Transverse colon (tissue), 4 donors: ENCODE data around the gene ATP1B1.

Experiments
- EP300 ChIP-seq: sonication (generic); formaldehyde crosslinking; IDR thresholded peaks from one replicate; pipeline ENCODE4 v1.6.1; 2017; ENCODE audit warnings: antibody characterized with exemption, low read depth
- POLR2A ChIP-seq: fragments of 450-650 bp; IDR thresholded peaks from one replicate; pipeline ENCODE4 v1.6.1; 2016; ENCODE audit warnings: antibody characterized with exemption, mild to moderate bottlenecking, moderate library complexity
- POLR2AphosphoS5 ChIP-seq, 3 donors: sonication (generic); formaldehyde crosslinking; IDR thresholded peaks; one replicate each; pipeline ENCODE4 v1.6.1; 2016; ENCODE audit warnings: antibody characterized with exemption in 3 of 3
- TF ChIP-seq, protein P1 (sequence below), 5 experiments: fragments of 200-600 bp in 3 of 5; fragments of 450-650 bp in 2 of 5; sonication (generic) in 3 of 5; IDR thresholded peaks; 1 replicate in 2 of 5; 2 replicates in 3 of 5; pipeline ENCODE4 v1.5.1; 2016 to 2017; ENCODE audit warnings: antibody characterized with exemption in 5 of 5, inconsistent platforms in 3 of 5, mild to moderate bottlenecking in 2 of 5, moderate library complexity in 1 of 5

DNA sequence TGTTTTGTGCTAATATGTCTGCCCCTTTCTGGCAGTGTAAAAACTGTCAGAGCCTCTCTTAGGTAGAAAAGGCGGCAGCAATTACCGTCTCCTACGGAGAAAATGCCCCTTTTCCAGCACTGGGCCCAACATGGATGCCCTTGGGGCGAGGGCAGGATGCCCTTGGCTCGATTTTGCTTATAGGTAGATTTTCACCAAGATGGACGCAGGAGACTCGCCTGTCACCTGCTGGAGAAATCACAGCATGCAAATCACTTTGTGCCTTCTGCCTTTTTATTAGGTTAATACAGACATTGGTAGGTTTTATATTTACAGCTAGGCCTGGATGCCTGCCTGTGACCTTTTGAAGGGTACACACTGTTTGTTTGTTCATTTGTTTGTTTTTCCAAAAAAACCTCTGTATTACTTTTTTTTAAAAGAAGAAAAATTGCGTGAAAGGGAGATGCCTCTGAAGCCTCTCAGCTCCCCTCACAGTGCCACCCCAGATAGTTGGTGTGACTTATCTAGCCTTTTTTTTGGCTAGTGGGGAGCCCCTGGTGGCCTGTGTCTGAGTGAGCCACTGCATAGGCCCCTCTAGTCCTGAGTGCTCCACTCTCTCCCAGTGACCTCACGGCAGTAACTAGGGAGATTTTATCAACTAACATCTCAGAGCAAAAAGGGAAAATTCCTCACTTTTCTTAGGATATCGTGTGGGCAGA is 2.5 kb downstream of the ATP1B1 start:
- TF ChIP-seq, protein P1, sequence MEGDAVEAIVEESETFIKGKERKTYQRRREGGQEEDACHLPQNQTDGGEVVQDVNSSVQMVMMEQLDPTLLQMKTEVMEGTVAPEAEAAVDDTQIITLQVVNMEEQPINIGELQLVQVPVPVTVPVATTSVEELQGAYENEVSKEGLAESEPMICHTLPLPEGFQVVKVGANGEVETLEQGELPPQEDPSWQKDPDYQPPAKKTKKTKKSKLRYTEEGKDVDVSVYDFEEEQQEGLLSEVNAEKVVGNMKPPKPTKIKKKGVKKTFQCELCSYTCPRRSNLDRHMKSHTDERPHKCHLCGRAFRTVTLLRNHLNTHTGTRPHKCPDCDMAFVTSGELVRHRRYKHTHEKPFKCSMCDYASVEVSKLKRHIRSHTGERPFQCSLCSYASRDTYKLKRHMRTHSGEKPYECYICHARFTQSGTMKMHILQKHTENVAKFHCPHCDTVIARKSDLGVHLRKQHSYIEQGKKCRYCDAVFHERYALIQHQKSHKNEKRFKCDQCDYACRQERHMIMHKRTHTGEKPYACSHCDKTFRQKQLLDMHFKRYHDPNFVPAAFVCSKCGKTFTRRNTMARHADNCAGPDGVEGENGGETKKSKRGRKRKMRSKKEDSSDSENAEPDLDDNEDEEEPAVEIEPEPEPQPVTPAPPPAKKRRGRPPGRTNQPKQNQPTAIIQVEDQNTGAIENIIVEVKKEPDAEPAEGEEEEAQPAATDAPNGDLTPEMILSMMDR (IDR thresholded peaks at IDR 0.05): peak; percentile 26 to 69 (median 39)
- no peak for TF ChIP-seq EP300
- peak in 1 of 3 donors; percentile 22 for TF ChIP-seq POLR2AphosphoS5 (IDR thresholded peaks at IDR 0.05)
- TF ChIP-seq POLR2A: no peak
